IPS-20b (cell line): ENCODE measurements around the gene HSPG2.
A peak's percentile ranks its signal among the peaks of the same experiment; 100 is the strongest.

ENCODE experiments used
- H3K27ac ChIP-seq: one replicate; pipeline ENCODE4 v1.5.1; 2013; ENCODE audit warnings: low read length
- H3K27me3 ChIP-seq: 2 replicates; pipeline ENCODE4 v1.6.1; 2013; ENCODE audit warnings: mild to moderate bottlenecking, low read length, inconsistent platforms; ENCODE audit not compliant: insufficient read depth
- H3K36me3 ChIP-seq: 2 replicates; pipeline ENCODE4 v1.6.1; 2013; ENCODE audit warnings: low read depth, mild to moderate bottlenecking, inconsistent platforms, low read length, moderate library complexity; ENCODE audit not compliant: insufficient read depth
- H3K4me1 ChIP-seq: 2 replicates; pipeline ENCODE4 v1.6.1; 2013; ENCODE audit warnings: mild to moderate bottlenecking, control low read depth, inconsistent platforms, low read length, moderate library complexity; ENCODE audit not compliant: insufficient read depth
- H3K4me3 ChIP-seq: 2 replicates; pipeline ENCODE4 v1.5.1; 2013; ENCODE audit warnings: mild to moderate bottlenecking, low read length, inconsistent platforms
- H3K9ac ChIP-seq: 2 replicates; pipeline ENCODE4 v1.6.1; 2013; ENCODE audit warnings: low read depth, mild to moderate bottlenecking, inconsistent platforms, low read length, moderate library complexity
- H3K9me3 ChIP-seq: 2 replicates; pipeline ENCODE4 v1.6.1; 2013; ENCODE audit warnings: mild to moderate bottlenecking, low read depth, low read length, inconsistent platforms; ENCODE audit not compliant: insufficient read depth

The HSPG2 gene

GRCh38 chr1:21938732-21939538 lies 1.8 kb upstream of the HSPG2 start:
- Histone ChIP-seq H3K27ac (no peak overlapping the region), H3K4me3 (no peak overlapping the region), H3K9me3 (no peaks in the 10 kb centered on the region), H3K9ac (no peak overlapping the region), H3K4me1 (peaks cover 20% of the 10 kb centered on the region; the same call in 1 of the 2 replicates), H3K27me3 (no peaks in the 10 kb centered on the region), H3K36me3 (no peaks in the 10 kb centered on the region)

DNA sequence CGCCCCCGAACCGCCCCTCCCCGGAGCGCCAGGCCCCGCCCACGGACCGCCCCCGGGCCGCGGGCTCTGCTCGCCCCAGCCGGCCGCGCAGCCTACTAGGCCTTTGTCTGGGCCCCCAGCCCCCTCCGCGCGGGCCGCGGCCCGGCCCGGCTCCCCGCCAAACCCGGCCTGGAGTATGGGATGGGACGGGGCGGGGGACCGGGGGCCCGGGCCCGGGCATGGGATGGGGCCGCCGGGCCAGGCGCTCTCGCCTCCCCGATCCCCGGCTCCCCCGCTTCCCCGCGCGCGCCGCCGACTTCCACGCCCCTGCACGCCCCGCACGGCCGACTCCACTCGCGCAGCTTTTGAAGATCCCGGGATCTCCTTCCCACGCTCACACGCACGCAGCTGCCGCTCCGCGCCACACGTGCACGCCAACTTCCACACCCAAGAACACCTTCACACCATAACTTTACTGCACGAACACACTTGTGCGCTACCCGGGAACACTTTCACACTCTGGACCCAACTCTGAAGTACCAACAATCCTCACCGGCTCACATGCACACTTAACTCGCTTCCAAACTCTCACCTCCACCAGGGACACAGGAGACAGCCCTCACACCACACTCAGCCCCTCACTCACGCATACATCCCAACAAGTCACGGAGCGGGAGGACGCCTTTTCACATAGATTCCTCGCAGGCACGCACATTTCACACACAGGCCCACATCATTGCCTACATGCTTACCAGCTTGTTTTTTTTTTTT lies 437 bp upstream of the HSPG2 start:
- Histone ChIP-seq H3K27ac (no peak overlapping the region), H3K4me1 (peaks cover 23% of the 10 kb centered on the region), H3K9ac (peak overlapping the region; percentile 68; the same call in 1 of the 2 replicates)

GRCh38 chr1:21936366-21937031 lies 611 bp downstream of the HSPG2 start:
- Histone ChIP-seq H3K27me3 (no peaks in the 10 kb centered on the region), H3K36me3 (no peaks in the 10 kb centered on the region), H3K27ac (no peak overlapping the region), H3K9me3 (no peaks in the 10 kb centered on the region), H3K9ac (peak overlapping the region; percentile 85), H3K4me1 (peaks cover 28% of the 10 kb centered on the region), H3K4me3 (peak overlapping the region; percentile 93)

More for the DNA sequence above, 437 bp upstream of the HSPG2 start:
- Histone ChIP-seq H3K4me3 (peak overlapping the region; percentile 58), H3K36me3 (no peaks in the 10 kb centered on the region), H3K9me3 (no peaks in the 10 kb centered on the region), H3K27me3 (no peaks in the 10 kb centered on the region)

DNA sequence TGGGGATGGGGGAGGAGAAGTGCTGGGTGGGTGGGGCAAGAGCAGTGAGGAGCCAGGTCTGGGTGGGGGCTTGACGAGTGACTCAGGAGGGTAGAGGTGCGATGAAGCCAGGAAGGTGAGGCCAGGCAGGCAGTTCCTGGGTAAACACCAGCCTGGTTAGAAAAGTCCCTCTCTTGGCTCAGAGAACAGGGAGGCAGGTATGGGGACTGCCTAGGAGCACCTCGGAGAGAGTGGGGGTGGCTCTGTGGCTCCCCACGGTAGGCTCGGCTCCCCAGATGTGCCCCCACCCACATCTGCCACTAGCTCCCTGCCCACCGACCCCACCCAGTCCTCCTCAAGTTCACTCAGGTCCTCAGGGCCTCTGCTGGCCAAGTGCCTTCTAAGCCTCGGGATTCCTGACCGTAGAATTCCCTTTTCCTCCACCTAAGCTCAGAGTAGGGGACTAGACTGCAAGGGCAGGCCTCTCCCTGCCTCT lies 1.2 kb downstream of the HSPG2 start:
- no peaks in the 10 kb centered on the region for H3K9me3 ChIP-seq
- peak overlapping the region; percentile 93 for H3K4me3 ChIP-seq
- peak overlapping the region; percentile 85 for H3K9ac ChIP-seq
- H3K27ac ChIP-seq: no peak overlapping the region
- no peaks in the 10 kb centered on the region for H3K27me3 ChIP-seq
- H3K4me1 ChIP-seq: peaks cover 29% of the 10 kb centered on the region
- H3K36me3 ChIP-seq: no peaks in the 10 kb centered on the region

GRCh38 chr1:21935393-21935804 lies 1.7 kb downstream of the HSPG2 start:
- Histone ChIP-seq H3K4me3 (peak overlapping the region; percentile 93; the same call in 1 of the 2 replicates), H3K36me3 (no peaks in the 10 kb centered on the region), H3K27me3 (no peaks in the 10 kb centered on the region), H3K4me1 (peaks cover 29% of the 10 kb centered on the region), H3K27ac (no peak overlapping the region), H3K9ac (peak overlapping the region; percentile 24; the same call in 1 of the 2 replicates), H3K9me3 (no peaks in the 10 kb centered on the region)

GRCh38 chr1:21933397-21934248 lies 3.5 kb downstream of the HSPG2 start:
- H3K4me1 ChIP-seq: peaks cover 29% of the 10 kb centered on the region
- peak overlapping the region; percentile 56; the same call in 1 of the 2 replicates for H3K9ac ChIP-seq
- H3K4me3 ChIP-seq: peak overlapping the region; percentile 21; the same call in 1 of the 2 replicates

DNA sequence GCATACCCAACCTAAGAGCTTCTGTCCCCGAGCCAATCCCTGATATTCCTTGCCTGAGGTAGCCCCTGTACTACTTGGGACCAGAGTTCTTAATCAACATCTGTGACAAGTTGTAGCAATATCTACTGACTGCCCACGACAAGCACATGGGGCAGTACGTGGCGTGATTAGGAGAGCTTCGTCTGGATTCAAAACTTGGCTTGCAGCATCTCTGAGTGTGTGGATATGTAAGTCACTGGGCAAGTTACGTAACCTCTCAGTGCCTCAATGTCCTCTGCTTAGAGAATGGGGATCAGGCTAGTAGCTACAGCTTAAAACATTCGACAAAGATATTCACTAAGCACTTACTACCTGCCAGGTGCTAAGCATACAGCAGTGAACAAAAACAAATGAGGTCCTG lies 5.0 kb downstream of the HSPG2 start:
- peaks cover 29% of the 10 kb centered on the region for H3K4me1 ChIP-seq
- H3K4me3 ChIP-seq: no peak overlapping the region

More at GRCh38 chr1:21933397-21934248, 3.5 kb downstream of the HSPG2 start:
- Histone ChIP-seq H3K27ac (peak overlapping the region; percentile 49), H3K36me3 (no peaks in the 10 kb centered on the region), H3K9me3 (no peaks in the 10 kb centered on the region), H3K27me3 (no peaks in the 10 kb centered on the region)

DNA sequence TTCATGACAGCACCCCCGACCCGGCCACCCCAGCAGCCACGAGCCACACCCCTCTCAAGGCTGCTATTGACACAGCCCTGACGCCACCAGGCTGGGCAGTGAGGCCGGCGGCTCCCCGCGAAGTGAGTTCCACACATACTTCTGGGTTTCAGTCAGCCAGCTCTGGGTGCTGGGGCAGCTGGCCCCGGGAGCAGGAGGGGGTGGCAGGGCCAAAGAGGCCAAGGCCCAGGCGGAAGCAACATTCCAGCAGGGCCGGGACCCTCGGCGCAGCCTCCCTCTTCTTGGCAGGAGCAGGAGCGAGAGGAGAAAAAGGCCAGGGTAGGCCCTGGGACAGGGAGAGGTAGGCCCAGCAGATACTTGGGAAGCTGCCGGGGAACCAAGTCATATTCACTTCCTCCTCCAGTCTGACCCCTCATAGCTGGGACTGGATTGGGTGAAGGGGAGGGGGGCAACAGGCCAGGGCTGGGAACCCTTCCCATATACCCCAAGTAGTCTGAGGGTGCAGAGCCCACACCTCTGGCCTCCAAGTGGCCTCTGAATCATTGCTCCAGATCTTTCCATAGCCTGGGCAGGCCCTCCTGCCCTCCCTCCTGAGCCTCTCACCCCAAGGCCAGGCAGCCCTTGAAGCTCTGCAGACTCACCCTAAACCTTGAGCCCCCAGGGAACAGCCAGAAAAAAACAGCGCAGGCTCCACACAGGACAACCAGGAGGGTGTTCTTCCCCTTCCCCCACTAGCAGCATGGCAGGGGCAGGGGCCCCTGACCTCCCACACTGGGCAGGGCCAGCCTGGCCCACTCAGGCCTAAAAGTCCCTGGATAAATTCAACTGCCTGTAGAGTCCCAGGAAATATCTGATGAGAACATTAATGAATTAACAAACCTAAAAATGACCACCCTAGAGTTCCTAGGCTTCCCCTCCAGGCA lies 5.7 kb downstream of the HSPG2 start:
- no peak overlapping the region for H3K4me3 ChIP-seq
- H3K27me3 ChIP-seq: no peaks in the 10 kb centered on the region
- no peak overlapping the region for H3K9ac ChIP-seq
- H3K27ac ChIP-seq: no peak overlapping the region
- peaks cover 29% of the 10 kb centered on the region for H3K4me1 ChIP-seq
- no peaks in the 10 kb centered on the region for H3K36me3 ChIP-seq
- no peaks in the 10 kb centered on the region for H3K9me3 ChIP-seq

More for the DNA sequence above, 5.0 kb downstream of the HSPG2 start:
- Histone ChIP-seq H3K9ac (no peak overlapping the region; the same call in 1 of the 2 replicates), H3K9me3 (no peaks in the 10 kb centered on the region), H3K36me3 (no peaks in the 10 kb centered on the region), H3K27ac (no peak overlapping the region), H3K27me3 (no peaks in the 10 kb centered on the region)

GRCh38 chr1:21930629-21931170 lies 6.4 kb downstream of the HSPG2 start:
- Histone ChIP-seq H3K36me3 (no peaks in the 10 kb centered on the region), H3K9me3 (no peaks in the 10 kb centered on the region), H3K4me1 (peaks cover 29% of the 10 kb centered on the region), H3K27ac (no peak overlapping the region), H3K27me3 (no peaks in the 10 kb centered on the region), H3K4me3 (no peak overlapping the region), H3K9ac (no peak overlapping the region)

- no peak overlapping the region for H3K27ac ChIP-seq
- no peaks in the 10 kb centered on the region for H3K36me3 ChIP-seq
- H3K27me3 ChIP-seq: no peaks in the 10 kb centered on the region
- H3K4me3 ChIP-seq: no peak overlapping the region
- peaks cover 24% of the 10 kb centered on the region for H3K4me1 ChIP-seq
- H3K9ac ChIP-seq: no peak overlapping the region
- no peaks in the 10 kb centered on the region for H3K9me3 ChIP-seq
These were observed 7.0 kb downstream of the HSPG2 start for GRCh38 chr1:21930080-21930571.
